Chondrocyte (in vitro differentiated cells): ENCODE results near the gene FOXD2. TPM values are rescaled to one million over a fixed set of nuclear protein-coding genes. Genes with fewer than 3 reads are reported as not detected.

Experiments used
- DNase-seq: peaks from one replicate; pipeline ENCODE4 v3.0.0; 2021; ENCODE audit warnings: mixed read lengths, low spot score
- H3K27ac Mint-ChIP-seq: one replicate; pipeline ENCODE4 v1.8.0; 2021; ENCODE audit warnings: mild to moderate bottlenecking, moderate library complexity, mixed read lengths; ENCODE audit not compliant: unreplicated experiment
- H3K27me3 Mint-ChIP-seq: 2 replicates; pipeline ENCODE4 v1.8.0; 2021; ENCODE audit warnings: low read depth, mixed read lengths
- H3K36me3 Mint-ChIP-seq: 2 replicates; pipeline ENCODE4 v1.8.0; 2021; ENCODE audit warnings: low read depth, mixed read lengths
- H3K4me1 Mint-ChIP-seq: 2 replicates; pipeline ENCODE4 v1.8.0; 2021; ENCODE audit warnings: low read depth, mild to moderate bottlenecking, mixed read lengths
- H3K4me3 Mint-ChIP-seq: one replicate; pipeline ENCODE4 v1.8.0; 2021; ENCODE audit warnings: mild to moderate bottlenecking, moderate library complexity, mixed read lengths; ENCODE audit not compliant: unreplicated experiment
- H3K9me3 Mint-ChIP-seq: 2 replicates; pipeline ENCODE4 v1.8.0; 2021; ENCODE audit warnings: low read depth, mixed read lengths
- CTCF ChIP-seq: fragments of 200-600 bp; sonication (generic); IDR thresholded peaks from 2 replicates; pipeline ENCODE4 v1.5.0; 2021; ENCODE audit warnings: antibody characterized with exemption, mild to moderate bottlenecking, moderate library complexity
- total RNA-seq: library from RNA; stranded (reverse); gene quantifications from 3 replicates; pipeline ENCODE4 v1.2.1, GENCODE V29; 2021

FOXD2 gene
- total RNA-seq, 1 donor from 2014 or later: 1.0 TPM

DNA sequence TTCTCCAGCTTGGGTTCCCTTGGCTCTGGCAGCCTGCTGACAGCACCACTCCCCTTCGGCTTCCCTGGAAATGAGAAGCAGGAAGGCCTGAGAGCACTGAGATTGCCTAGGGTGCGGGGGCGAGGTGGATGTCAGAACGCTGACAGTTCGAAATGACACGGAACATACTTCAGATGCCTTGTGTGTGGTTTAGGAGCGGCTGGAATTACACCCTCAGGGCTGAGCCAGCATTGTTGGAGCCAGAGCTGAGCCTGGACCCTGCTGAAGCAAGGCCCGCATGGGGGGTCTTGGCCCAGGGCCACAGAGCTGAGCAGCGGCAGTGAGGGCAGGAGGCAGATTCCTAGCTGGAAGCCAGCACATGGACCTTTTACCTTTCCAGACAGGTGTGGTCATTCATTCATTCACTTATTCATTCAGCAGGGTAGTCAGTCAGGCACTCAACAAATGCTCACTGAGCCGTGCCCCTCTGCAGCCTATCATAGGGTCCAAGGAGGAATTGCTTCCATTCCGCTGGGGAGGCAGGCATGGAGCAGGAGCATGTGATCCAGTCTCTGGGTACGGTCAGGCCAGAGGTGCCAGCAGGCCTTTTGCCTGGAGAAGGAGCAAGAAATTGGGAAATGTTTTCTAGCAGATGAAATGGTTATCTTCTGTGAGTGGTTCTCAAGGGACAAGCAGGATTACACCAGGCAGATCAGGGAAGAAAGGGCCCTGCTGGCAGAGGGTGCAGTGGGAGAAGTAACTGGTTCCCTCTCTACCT is 28.4 kb upstream of the FOXD2 start:
- Mint-ChIP-seq H3K36me3 (no peaks in the 10 kb centered on the region), H3K9me3 (no peaks in the 10 kb centered on the region), H3K4me1 (peaks cover 48% of the 10 kb centered on the region), H3K27me3 (no peaks in the 10 kb centered on the region), H3K4me3 (no peak overlapping the region), H3K27ac (peak overlapping the region; percentile 83)
- DNase-seq: no peak
- TF ChIP-seq CTCF: no peak

DNA sequence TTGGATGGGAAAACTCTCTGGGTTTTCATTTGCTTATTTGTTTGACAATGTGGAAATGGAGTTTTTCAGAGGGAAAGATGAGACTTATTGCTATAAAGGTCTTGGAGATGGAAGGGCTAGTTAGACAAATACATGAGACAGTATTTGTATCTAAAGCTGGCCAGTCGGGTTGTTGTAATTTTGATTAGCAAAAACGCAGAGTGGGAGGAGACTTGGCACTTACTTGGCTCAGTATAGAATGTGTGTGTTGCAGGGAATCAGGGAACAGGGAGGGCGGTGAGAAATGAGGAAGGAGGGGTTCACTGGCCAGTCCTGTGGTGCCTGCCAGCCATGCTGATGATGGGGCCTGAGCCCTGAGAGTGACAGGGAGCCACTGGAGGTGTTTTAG is 27.8 kb upstream of the FOXD2 start:
- no peak for DNase-seq
- H3K4me1 Mint-ChIP-seq: peaks cover 48% of the 10 kb centered on the region
- H3K4me3 Mint-ChIP-seq: no peak overlapping the region
- H3K36me3 Mint-ChIP-seq: no peaks in the 10 kb centered on the region
- TF ChIP-seq CTCF: no peak
- no peaks in the 10 kb centered on the region for H3K9me3 Mint-ChIP-seq
- peak overlapping the region; percentile 83 for H3K27ac Mint-ChIP-seq
- H3K27me3 Mint-ChIP-seq: no peaks in the 10 kb centered on the region

DNA sequence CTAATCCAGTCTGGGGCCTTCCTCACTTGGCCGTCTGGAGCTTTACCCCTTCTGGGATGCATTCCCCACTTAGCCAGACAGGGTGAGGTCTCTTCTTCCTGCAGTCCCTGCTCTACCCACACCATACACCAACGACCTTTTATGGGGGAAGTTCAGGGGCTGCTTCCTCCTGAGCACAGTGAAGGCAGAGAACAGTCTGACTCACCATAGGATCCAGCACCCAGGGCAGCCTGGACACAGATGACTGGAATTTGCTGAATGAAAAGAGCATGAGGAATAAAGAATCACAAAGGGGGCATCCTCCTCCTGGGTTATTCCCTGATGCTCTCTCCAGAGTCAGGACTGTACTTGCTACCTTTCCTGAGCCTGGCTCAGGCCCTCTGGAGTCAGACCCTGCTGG is 26.4 kb upstream of the FOXD2 start:
- TF ChIP-seq CTCF: no peak
- DNase-seq: no peak
- Mint-ChIP-seq H3K27ac (no peak overlapping the region), H3K9me3 (no peaks in the 10 kb centered on the region), H3K4me1 (peaks cover 52% of the 10 kb centered on the region), H3K4me3 (no peak overlapping the region), H3K36me3 (no peaks in the 10 kb centered on the region), H3K27me3 (peaks cover 3% of the 10 kb centered on the region)

GRCh38 chr1:47412437-47412836 is 25.4 kb upstream of the FOXD2 start:
- Mint-ChIP-seq H3K27ac (no peak overlapping the region), H3K27me3 (peaks cover 7% of the 10 kb centered on the region), H3K4me1 (peaks cover 54% of the 10 kb centered on the region), H3K36me3 (no peaks in the 10 kb centered on the region), H3K9me3 (no peaks in the 10 kb centered on the region), H3K4me3 (no peak overlapping the region)
- no peak for DNase-seq
- no peak for TF ChIP-seq CTCF

DNA sequence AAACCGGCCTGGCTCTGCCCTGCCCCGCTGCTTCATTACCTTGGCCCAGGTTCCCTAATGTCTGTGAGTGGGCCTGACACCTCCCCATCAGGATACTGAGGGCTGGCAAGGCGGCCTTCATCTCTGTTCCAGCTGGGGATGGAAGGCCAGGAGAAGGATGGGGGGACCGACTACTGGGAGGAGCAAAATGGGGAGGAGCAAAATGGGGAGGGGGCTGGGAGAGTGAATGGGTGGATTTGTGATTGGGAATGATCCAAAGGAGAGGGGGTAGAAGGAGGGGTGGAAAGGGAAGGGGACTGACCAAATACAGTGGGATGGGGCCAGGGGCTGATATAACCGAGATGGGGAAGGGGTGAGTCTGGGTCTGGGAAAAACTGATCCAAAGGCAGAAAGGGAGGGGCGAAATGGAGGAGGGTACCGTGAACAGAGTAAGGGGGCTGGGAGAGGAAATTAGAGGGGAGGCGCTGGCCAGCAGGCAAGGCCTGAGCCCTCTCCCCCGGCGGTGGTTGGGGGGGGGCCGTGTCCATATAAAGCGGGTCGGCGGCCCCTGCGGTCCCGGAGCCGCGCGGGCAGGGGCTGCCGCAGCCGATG is 22.0 kb upstream of the FOXD2 start, which contains the start of gene FOXE3:
Gene FOXE3 (plus strand): TSS at position 558 of the 591 bp plus-strand sequence. CDS start 31 bp downstream, at position 589.
- no peak for TF ChIP-seq CTCF
- H3K36me3 Mint-ChIP-seq: no peaks in the 10 kb centered on the region
- peak within 1 kb of the TSS; percentile 75 for H3K4me3 Mint-ChIP-seq
- DNase-seq: no peak
- peaks cover 13% of the 10 kb centered on the region for H3K27me3 Mint-ChIP-seq
- no peaks in the 10 kb centered on the region for H3K9me3 Mint-ChIP-seq
- no peak within 1 kb of the TSS for H3K27ac Mint-ChIP-seq
- H3K4me1 Mint-ChIP-seq: peaks cover 23% of the 10 kb centered on the region
